Neuronal stem cell (in vitro differentiated cells): ENCODE results near the gene PSMD14.

Experiments
- DNase-seq: peaks from one replicate; pipeline ENCODE4 v3.0.0-alpha.2; 2013; ENCODE audit warnings: low spot score
- H2AFZ ChIP-seq: one replicate; pipeline ENCODE4 v1.6.1; 2013; ENCODE audit warnings: mild to moderate bottlenecking, low read length, inconsistent platforms
- H2AK5ac ChIP-seq: 2 replicates; pipeline ENCODE4 v1.6.1; 2013; ENCODE audit warnings: low read depth, mild to moderate bottlenecking, inconsistent platforms, low read length, moderate library complexity, mixed read lengths
- H2BK120ac ChIP-seq: 2 replicates; pipeline ENCODE4 v1.6.1; 2013; ENCODE audit warnings: low read depth, mild to moderate bottlenecking, inconsistent platforms, low read length, moderate library complexity, mixed read lengths
- H2BK12ac ChIP-seq: one replicate; pipeline ENCODE4 v1.6.1; 2013; ENCODE audit warnings: low read length, inconsistent platforms
- H2BK15ac ChIP-seq: 2 replicates; pipeline ENCODE4 v1.6.1; 2013; ENCODE audit warnings: mild to moderate bottlenecking, low read length, inconsistent platforms, mixed read lengths
- H2BK5ac ChIP-seq: one replicate; pipeline ENCODE4 v1.6.1; 2013; ENCODE audit warnings: inconsistent platforms, mild to moderate bottlenecking, low read length, moderate library complexity
- H3K14ac ChIP-seq: one replicate; pipeline ENCODE4 v1.6.1; 2013; ENCODE audit warnings: low read length, inconsistent platforms
- H3K18ac ChIP-seq: 2 replicates; pipeline ENCODE4 v1.6.1; 2013; ENCODE audit warnings: low read length, inconsistent platforms
- H3K23ac ChIP-seq: 2 replicates; pipeline ENCODE4 v1.6.1; 2013; ENCODE audit warnings: low read depth, mild to moderate bottlenecking, mixed read lengths, low read length, inconsistent platforms; ENCODE audit not compliant: poor library complexity
- H3K27ac ChIP-seq: replicated peaks from 3 replicates; pipeline ENCODE4 v1.5.1; 2013; ENCODE audit warnings: low read length, inconsistent platforms
- H3K27me3 ChIP-seq, 3 experiments: 2 replicates each; pipeline ENCODE4 v1.6.1; 2013; ENCODE audit warnings: low read length in 3 of 3, mild to moderate bottlenecking in 2 of 3, inconsistent platforms in 1 of 3, low read depth in 1 of 3, mixed read lengths in 1 of 3, moderate library complexity in 1 of 3; ENCODE audit not compliant: control insufficient read depth in 3 of 3, insufficient read depth in 3 of 3
- H3K36me3 ChIP-seq, 2 donors: replicated peaks in 1 of 2; 2 replicates each; pipeline ENCODE4 v1.6.1; 2013; ENCODE audit warnings: low read length in 2 of 2; ENCODE audit not compliant: control insufficient read depth in 2 of 2, insufficient read depth in 2 of 2
- H3K4ac ChIP-seq: 2 replicates; pipeline ENCODE4 v1.6.1; 2013; ENCODE audit warnings: inconsistent platforms, mild to moderate bottlenecking, low read length, moderate library complexity
- H3K4me1 ChIP-seq, 2 donors: 1 replicate in 1 of 2; 2 replicates in 1 of 2; pipeline ENCODE4 v1.6.1; 2013; ENCODE audit warnings: low read length in 2 of 2, low read depth in 1 of 2; ENCODE audit not compliant: control insufficient read depth in 2 of 2, insufficient read depth in 1 of 2
- H3K4me2 ChIP-seq: one replicate; pipeline ENCODE4 v1.6.1; 2013; ENCODE audit warnings: mild to moderate bottlenecking, low read length, inconsistent platforms; ENCODE audit not compliant: insufficient read depth, poor library complexity, severe bottlenecking
- H3K4me3 ChIP-seq, 2 donors: 2 replicates each; pipeline ENCODE4 v1.5.1; 2013; ENCODE audit warnings: low read length in 2 of 2, mild to moderate bottlenecking in 2 of 2, inconsistent platforms in 1 of 2, moderate library complexity in 1 of 2
- H3K79me1 ChIP-seq: one replicate; pipeline ENCODE4 v1.6.1; 2013; ENCODE audit warnings: low read depth, mild to moderate bottlenecking, inconsistent platforms, low read length, moderate library complexity
- H3K9ac ChIP-seq: one replicate; pipeline ENCODE4 v1.6.1; 2013; ENCODE audit warnings: mild to moderate bottlenecking, low read depth, low read length, inconsistent platforms; ENCODE audit not compliant: poor library complexity
- H3K9me3 ChIP-seq, 2 donors: replicated peaks in 1 of 2; 2 replicates each; pipeline versions ENCODE3 to v1.6.1; 2013; ENCODE audit warnings: low read length in 2 of 2, mild to moderate bottlenecking in 2 of 2, inconsistent platforms in 1 of 2, low read depth in 1 of 2, mixed read lengths in 1 of 2, moderate library complexity in 1 of 2; ENCODE audit not compliant: control insufficient read depth in 2 of 2, insufficient read depth in 1 of 2
- H4K8ac ChIP-seq: one replicate; pipeline ENCODE4 v1.6.1; 2013; ENCODE audit warnings: low read depth, mild to moderate bottlenecking, inconsistent platforms, low read length, moderate library complexity
- H4K91ac ChIP-seq: one replicate; pipeline ENCODE4 v1.6.1; 2013; ENCODE audit warnings: low read length, low read depth, mild to moderate bottlenecking, inconsistent platforms; ENCODE audit not compliant: poor library complexity
- WGBS, 2 donors: extraction: QIAGEN DNeasy Blood & Tissue Kit; methylation state at CpG; one replicate each; pipeline ENCODE4 v1.1.7; 2013; ENCODE audit warnings: missing lambda C conversion rate in 2 of 2, mixed read lengths in 1 of 2; ENCODE audit not compliant: insufficient read length in 2 of 2, insufficient replicate concordance in 1 of 2; ENCODE audit errors: extremely low coverage in 2 of 2; 5-methylcytosine and 5-hydroxymethylcytosine counted together

The PSMD14 gene

GRCh38 chr2:161419638-161420190, 111.5 kb downstream of the PSMD14 start:
- no peak overlapping the region for H3K4me2 ChIP-seq
- H3K14ac ChIP-seq, result no peak overlapping the region
- H3K18ac ChIP-seq, result no peak overlapping the region
- no peak overlapping the region for H2BK12ac ChIP-seq
- no peak overlapping the region for H4K8ac ChIP-seq
- no peak overlapping the region for H2AK5ac ChIP-seq
- peaks cover 44 to 100% (median 96%) of the 10 kb centered on the region in 3 experiments for H3K27me3 ChIP-seq
- no peak overlapping the region for H2BK15ac ChIP-seq
- no peaks in the 10 kb centered on the region for H3K36me3 ChIP-seq
- H2BK5ac ChIP-seq, result no peak overlapping the region
- no peak overlapping the region for H3K23ac ChIP-seq
- peaks cover 4 to 14% of the 10 kb centered on the region in 2 donors for H3K4me1 ChIP-seq
- no CpG with 5 or more reads among the region's 3 CpGs for WGBS, 2 donors
- H4K91ac ChIP-seq, result no peak overlapping the region
- H3K4ac ChIP-seq, result no peak overlapping the region
- H3K9ac ChIP-seq, result no peak overlapping the region
- H2BK120ac ChIP-seq, result no peak overlapping the region
- H3K79me1 ChIP-seq, result no peaks in the 10 kb centered on the region
- DNase-seq, result no peak
- H3K4me3 ChIP-seq, result no peak overlapping the region
- no peak overlapping the region for H3K27ac ChIP-seq
- no peaks in the 10 kb centered on the region for H3K9me3 ChIP-seq
- no peak overlapping the region for H2AFZ ChIP-seq

- H3K27me3 ChIP-seq, result peaks cover 40 to 100% (median 93%) of the 10 kb centered on the region in 3 experiments
- no peak overlapping the region for H3K4ac ChIP-seq
- H3K4me3 ChIP-seq, result no peak overlapping the region
- WGBS, 2 donors, result no CpG with 5 or more reads among the region's 11 CpGs
- no peak overlapping the region for H3K23ac ChIP-seq
- H2AFZ ChIP-seq, result no peak overlapping the region
- no peak overlapping the region for H2BK12ac ChIP-seq
- H2AK5ac ChIP-seq, result no peak overlapping the region
- H2BK120ac ChIP-seq, result no peak overlapping the region
- no peaks in the 10 kb centered on the region for H3K79me1 ChIP-seq
- peaks cover 0 to 3% of the 10 kb centered on the region in 2 donors for H3K9me3 ChIP-seq
- no peak overlapping the region for H2BK15ac ChIP-seq
- peak; percentile 24 for DNase-seq
- no peak overlapping the region for H2BK5ac ChIP-seq
- H4K8ac ChIP-seq, result no peak overlapping the region
- H4K91ac ChIP-seq, result no peak overlapping the region
- no peak overlapping the region for H3K14ac ChIP-seq
- H3K4me2 ChIP-seq, result no peak overlapping the region
- H3K9ac ChIP-seq, result no peak overlapping the region
- peaks cover 4 to 7% of the 10 kb centered on the region in 2 donors for H3K4me1 ChIP-seq
- H3K27ac ChIP-seq, result no peak overlapping the region
- no peaks in the 10 kb centered on the region for H3K36me3 ChIP-seq
- no peak overlapping the region for H3K18ac ChIP-seq
Observed at GRCh38 chr2:161420406-161421074, 112.3 kb downstream of the PSMD14 start.

- Histone ChIP-seq H3K18ac (no peak overlapping the region), H3K27ac (no peak overlapping the region), H2BK12ac (no peak overlapping the region), H4K91ac (no peak overlapping the region), H2AFZ (no peak overlapping the region), H3K27me3 (peaks cover 41 to 100% (median 91%) of the 10 kb centered on the region in 3 experiments), H2BK5ac (no peak overlapping the region), H3K9me3 (peaks cover 0 to 6% of the 10 kb centered on the region in 2 donors), H2BK120ac (no peak overlapping the region), H3K4me2 (no peak overlapping the region), H3K79me1 (no peaks in the 10 kb centered on the region), H4K8ac (no peak overlapping the region), H3K4ac (no peak overlapping the region), H3K4me3 (no peak overlapping the region), H3K4me1 (peaks cover 4 to 7% of the 10 kb centered on the region in 2 donors), H2BK15ac (no peak overlapping the region), H3K36me3 (no peaks in the 10 kb centered on the region), H3K14ac (no peak overlapping the region), H2AK5ac (no peak overlapping the region), H3K9ac (no peak overlapping the region), H3K23ac (no peak overlapping the region)
- DNase-seq, result no peak
- no CpG with 5 or more reads among the region's 2 CpGs for WGBS, 2 donors
Observed at GRCh38 chr2:161421686-161422085, 113.5 kb downstream of the PSMD14 start.

- Histone ChIP-seq H3K27me3 (peaks cover 39 to 100% (median 91%) of the 10 kb centered on the region in 3 experiments), H3K14ac (no peak overlapping the region), H2AFZ (peak overlapping the region; percentile 95), H3K9me3 (peaks cover 0 to 14% of the 10 kb centered on the region in 2 donors), H3K36me3 (no peaks in the 10 kb centered on the region), H3K9ac (peak overlapping the region; percentile 79), H2BK15ac (no peak overlapping the region), H3K27ac (no peak overlapping the region), H3K79me1 (no peaks in the 10 kb centered on the region), H2BK12ac (no peak overlapping the region), H3K4me2 (peak overlapping the region; percentile 72), H2BK5ac (no peak overlapping the region), H3K23ac (peak overlapping the region; percentile 77), H2BK120ac (no peak overlapping the region), H3K4me1 (peaks cover 4 to 7% of the 10 kb centered on the region in 2 donors), H4K8ac (no peak overlapping the region), H2AK5ac (no peak overlapping the region), H3K4ac (no peak overlapping the region), H3K18ac (peak overlapping the region; percentile 51), H3K4me3 (peak overlapping the region in 1 of 2 donors; percentile 33), H4K91ac (no peak overlapping the region)
- peak; percentile 40 for DNase-seq
- no CpG with 5 or more reads among the region's 11 CpGs for WGBS, 2 donors
Observed at GRCh38 chr2:161422816-161423403, 114.7 kb downstream of the PSMD14 start.
